NCI-H2171 (cell line): ENCODE measurements around the gene KRTAP10-9.

ENCODE experiments used
- DNase-seq: peaks from one replicate; lab custom pipeline; 2025; lab: John Stamatoyannopoulos, UW

The KRTAP10-9 gene

DNA sequence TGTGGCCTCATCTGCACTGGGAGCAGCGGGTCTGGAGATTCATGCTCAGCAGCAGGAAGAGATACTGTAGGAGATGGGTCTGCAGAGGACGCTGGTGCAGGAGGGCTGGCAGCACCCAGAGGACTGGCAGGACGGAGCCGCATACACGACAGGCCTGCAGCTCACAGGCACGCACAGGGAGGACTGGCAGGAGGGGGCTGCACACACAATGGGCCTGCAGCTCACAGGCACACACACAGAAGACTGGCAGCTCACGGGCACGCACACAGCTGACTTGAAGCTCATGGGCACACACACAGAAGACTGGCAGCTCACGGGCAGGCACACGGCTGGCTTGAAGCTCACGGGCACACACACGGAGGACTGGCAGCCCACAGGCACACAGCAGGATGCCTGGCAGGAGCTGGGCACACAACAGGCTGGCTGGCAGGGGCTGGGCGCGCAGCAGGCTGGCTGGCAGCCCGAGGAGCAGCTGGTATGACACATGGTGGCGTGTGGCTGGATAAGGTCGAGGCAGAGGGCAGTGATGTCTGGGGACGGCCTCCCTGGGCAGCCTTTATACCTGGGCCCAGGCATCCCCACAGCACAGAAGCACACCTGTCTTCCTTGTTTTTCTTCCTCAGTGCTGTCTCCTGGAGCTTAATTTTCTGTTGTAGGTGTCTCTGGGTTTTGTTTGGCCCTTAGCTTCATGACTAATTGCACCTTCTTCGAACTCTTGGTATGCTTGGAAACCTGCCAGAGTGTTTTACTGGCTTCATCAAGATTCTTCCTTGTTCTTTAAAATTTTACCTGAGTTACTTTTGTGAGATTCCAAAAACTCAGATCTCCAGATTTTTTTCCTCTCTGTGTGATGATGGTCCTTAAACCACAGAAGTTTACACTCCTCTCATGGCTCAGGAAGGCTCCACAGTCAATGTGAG, 39.8 kb downstream of the KRTAP10-9 start, which contains the start of gene KRTAP12-2:
Gene KRTAP12-2, minus strand, starts transcription at position 527 of the 920 bp plus-strand sequence. Its CDS starts 41 bp downstream, at position 486.
- no peak for DNase-seq

- DNase-seq, result no peak
These were observed 40.7 kb downstream of the KRTAP10-9 start for GRCh38 chr21:44667612-44668011.

DNA sequence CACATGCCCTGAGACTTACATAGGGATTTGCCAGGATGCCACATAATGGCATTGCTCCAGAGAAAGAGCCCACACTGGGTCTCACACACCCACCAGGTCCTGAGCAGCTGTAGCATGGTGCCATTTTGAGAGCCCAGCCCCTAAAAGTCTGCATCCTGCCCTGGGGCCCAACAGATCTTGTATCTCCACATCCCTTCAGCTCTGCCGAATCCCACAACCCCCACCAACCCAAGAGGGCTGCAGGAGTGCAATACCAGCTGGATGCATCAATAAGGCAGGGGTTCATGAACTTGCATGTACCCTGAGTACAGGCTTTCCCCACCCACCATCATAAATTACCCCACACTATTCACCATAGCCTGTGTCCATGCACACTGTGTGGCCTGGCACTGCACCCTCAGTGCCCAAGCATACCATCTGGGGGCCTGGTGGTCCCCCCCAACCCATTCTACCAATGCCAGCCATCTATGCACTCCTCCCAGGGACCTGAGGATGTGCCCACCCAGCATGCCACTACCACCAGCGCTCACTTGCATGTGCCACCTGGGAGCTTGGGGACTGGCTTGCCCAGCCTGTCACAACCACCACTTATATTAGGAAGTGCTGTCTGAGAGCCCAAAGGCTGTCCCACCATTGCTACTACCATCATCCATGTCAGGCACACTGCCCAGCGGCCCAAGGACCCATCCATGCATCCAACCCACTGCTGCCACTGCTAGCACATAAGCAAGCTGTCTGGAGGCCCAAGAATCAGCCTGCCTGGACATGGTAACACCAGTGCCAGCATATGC, 43.9 kb downstream of the KRTAP10-9 start:
- DNase-seq, result no peak

DNA sequence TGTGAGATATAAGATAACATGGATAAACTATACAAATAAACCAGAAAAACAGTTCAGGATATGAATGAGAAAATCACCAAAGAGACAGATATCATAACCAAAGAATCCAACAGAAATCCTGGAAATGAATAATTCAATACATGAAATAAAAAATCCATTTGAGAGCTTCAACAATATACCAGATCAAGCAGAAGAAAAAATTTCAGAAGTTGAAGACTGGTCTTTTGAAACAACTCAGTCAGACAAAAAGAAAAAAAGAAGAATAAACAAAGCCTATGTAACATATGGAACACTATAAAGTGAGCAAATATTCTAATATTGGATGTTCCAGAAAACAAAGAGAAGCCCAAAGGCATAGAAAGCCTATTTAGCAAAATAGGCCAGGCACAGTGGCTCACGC, 45.0 kb downstream of the KRTAP10-9 start:
- no peak for DNase-seq

DNA sequence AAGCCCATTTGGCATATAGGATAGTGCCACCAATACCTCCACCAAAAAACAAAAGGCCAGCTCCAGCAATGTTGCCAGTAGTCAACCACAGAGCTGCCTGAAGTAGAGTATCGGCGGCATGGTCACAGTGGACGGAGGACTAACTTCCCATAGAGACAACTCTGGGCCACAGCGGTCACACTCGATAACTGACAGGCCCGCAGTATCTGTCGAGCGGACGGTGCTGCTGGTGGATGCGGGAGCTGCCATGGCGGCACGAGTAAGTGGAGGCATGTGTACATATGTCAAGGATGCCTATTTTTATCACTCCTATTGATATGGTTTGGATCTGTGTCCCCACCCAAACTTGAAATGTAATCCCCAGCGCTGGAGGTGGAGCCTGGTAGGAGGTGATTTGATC, 51.0 kb downstream of the KRTAP10-9 start:
- DNase-seq, result no peak
